Activated CD8-positive, alpha-beta memory T cell treated with anti-CD3 and anti-CD28 coated beads, Interleukin-2, amount 50 U/mL, for 4 hours (primary cell): ENCODE results near the gene DSP.

Experiments
- DNase-seq: peaks from one replicate; pipeline ENCODE4 v3.0.0-alpha.2; 2020

Gene DSP

GRCh38 chr6:7540595-7540994, 876 bp upstream of the DSP start:
- no peak for DNase-seq

GRCh38 chr6:7542065-7542873, 798 bp downstream of the DSP start:
- no peak for DNase-seq

- DNase-seq, result no peak
Measured at GRCh38 chr6:7542874-7543624, 1.6 kb downstream of the DSP start.

GRCh38 chr6:7543789-7544424, 2.4 kb downstream of the DSP start:
- no peak for DNase-seq

GRCh38 chr6:7544597-7544996, 3.1 kb downstream of the DSP start:
- no peak for DNase-seq

- no peak for DNase-seq
Measured at GRCh38 chr6:7545316-7546019, 4.0 kb downstream of the DSP start.

GRCh38 chr6:7546020-7546369, 4.5 kb downstream of the DSP start:
- no peak for DNase-seq

- no peak for DNase-seq
Measured at GRCh38 chr6:7546383-7546782, 4.9 kb downstream of the DSP start.

- no peak for DNase-seq
Measured at GRCh38 chr6:7546896-7547295, 5.4 kb downstream of the DSP start.

- DNase-seq, result no peak
Measured at GRCh38 chr6:7547315-7547714, 5.8 kb downstream of the DSP start.

- no peak for DNase-seq
Measured at GRCh38 chr6:7550433-7550801, 8.9 kb downstream of the DSP start.

- DNase-seq, result no peak
Measured at GRCh38 chr6:7554533-7555275, 13.2 kb downstream of the DSP start.

- no peak for DNase-seq
Measured at GRCh38 chr6:7555671-7556070, 14.2 kb downstream of the DSP start.

GRCh38 chr6:7556394-7557106, 15.1 kb downstream of the DSP start:
- DNase-seq, result no peak

- no peak for DNase-seq
Measured at GRCh38 chr6:7557652-7558051, 16.2 kb downstream of the DSP start.

GRCh38 chr6:7558781-7559180, 17.3 kb downstream of the DSP start:
- no peak for DNase-seq

GRCh38 chr6:7559196-7559595, 17.7 kb downstream of the DSP start:
- no peak for DNase-seq

- DNase-seq, result no peak
Measured at GRCh38 chr6:7559651-7560385, 18.3 kb downstream of the DSP start.

- DNase-seq, result no peak
Measured at GRCh38 chr6:7561153-7561964, 19.9 kb downstream of the DSP start.

GRCh38 chr6:7562769-7563168, 21.3 kb downstream of the DSP start:
- DNase-seq, result no peak
